Neuron (in vitro differentiated cells): Measurements from ENCODE around the gene GTF2A1L.
"Not testable (repeated sequence)": the region's sequence is repeated elsewhere in the genome, so short reads cannot be mapped to it uniquely, and the experiment has no call there.

Experiments
- H2AFZ ChIP-seq: one replicate; pipeline ENCODE4 v1.6.1; 2013; ENCODE audit warnings: low read depth, mild to moderate bottlenecking, inconsistent platforms, low read length, moderate library complexity
- H3K27me3 ChIP-seq: one replicate; pipeline ENCODE4 v1.6.1; 2013; ENCODE audit warnings: low read length; ENCODE audit not compliant: insufficient read depth
- H3K36me3 ChIP-seq: one replicate; pipeline ENCODE4 v1.6.1; 2013; ENCODE audit warnings: low read length; ENCODE audit not compliant: insufficient read depth
- H3K4me1 ChIP-seq: one replicate; pipeline ENCODE4 v1.6.1; 2013; ENCODE audit warnings: low read length; ENCODE audit not compliant: insufficient read depth
- H3K4me3 ChIP-seq: 2 replicates; pipeline ENCODE4 v1.5.1; 2013; ENCODE audit warnings: mild to moderate bottlenecking, low read length, moderate library complexity
- H3K9me3 ChIP-seq: one replicate; pipeline ENCODE4 v1.6.1; 2013; ENCODE audit warnings: low read length

The GTF2A1L gene

DNA sequence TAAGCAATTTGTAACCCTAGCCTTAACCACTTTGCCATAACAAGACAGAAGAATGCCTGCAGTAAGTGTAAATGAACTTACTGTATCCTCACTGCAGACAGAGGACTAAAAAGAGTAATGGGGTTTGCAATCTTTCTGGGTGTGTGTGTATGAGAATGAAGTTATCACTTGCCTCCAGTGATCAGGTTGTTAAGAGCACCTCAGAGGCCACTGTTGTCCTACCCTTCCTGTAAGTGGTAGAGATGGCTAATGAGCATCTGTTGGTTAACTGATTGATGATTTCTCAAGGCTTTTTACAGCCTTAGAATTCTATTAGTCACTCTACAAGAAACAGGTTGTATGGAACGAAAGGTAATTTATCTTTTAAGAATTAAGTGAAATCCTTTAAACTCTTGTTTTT is 27.6 kb upstream of the GTF2A1L start:
- no peaks in the 10 kb centered on the region for H3K27me3 ChIP-seq
- H3K4me1 ChIP-seq: peaks cover 30% of the 10 kb centered on the region
- peaks cover 3% of the 10 kb centered on the region for H3K9me3 ChIP-seq
- peaks cover 8% of the 10 kb centered on the region for H3K36me3 ChIP-seq
- H2AFZ ChIP-seq: no peak overlapping the region
- no peak overlapping the region for H3K4me3 ChIP-seq

- Histone ChIP-seq H3K4me1 (peaks cover 13% of the 10 kb centered on the region), H3K36me3 (peaks cover 18% of the 10 kb centered on the region), H3K9me3 (no peaks in the 10 kb centered on the region), H2AFZ (no peak overlapping the region), H3K4me3 (no peak overlapping the region), H3K27me3 (no peaks in the 10 kb centered on the region)
Measured at GRCh38 chr2:48592067-48592466, 25.6 kb upstream of the GTF2A1L start.

DNA sequence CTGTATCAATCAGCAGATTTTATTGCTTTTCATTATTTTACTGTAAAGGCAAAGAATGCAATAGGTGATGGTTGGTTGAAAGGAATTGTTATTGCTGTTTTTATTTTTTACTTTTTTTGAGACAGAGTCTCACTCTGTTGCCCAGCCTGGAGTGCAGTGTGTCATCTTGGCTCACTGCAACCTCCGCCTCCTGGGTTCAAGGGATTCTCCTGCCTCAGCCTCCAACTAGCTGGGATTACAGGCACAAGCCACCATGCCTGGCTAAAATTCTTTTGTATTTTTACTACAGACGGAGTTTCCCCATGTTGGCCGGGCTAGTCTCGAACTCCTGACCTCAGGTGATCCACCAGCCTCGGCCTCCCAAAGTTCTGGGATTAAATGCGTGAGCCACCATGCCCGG is 20.9 kb upstream of the GTF2A1L start:
- not testable (repeated sequence) for H3K27me3 ChIP-seq, H3K4me3 ChIP-seq, H2AFZ ChIP-seq, H3K4me1 ChIP-seq, H3K9me3 ChIP-seq
- H3K36me3 ChIP-seq: peaks cover 18% of the 10 kb centered on the region

DNA sequence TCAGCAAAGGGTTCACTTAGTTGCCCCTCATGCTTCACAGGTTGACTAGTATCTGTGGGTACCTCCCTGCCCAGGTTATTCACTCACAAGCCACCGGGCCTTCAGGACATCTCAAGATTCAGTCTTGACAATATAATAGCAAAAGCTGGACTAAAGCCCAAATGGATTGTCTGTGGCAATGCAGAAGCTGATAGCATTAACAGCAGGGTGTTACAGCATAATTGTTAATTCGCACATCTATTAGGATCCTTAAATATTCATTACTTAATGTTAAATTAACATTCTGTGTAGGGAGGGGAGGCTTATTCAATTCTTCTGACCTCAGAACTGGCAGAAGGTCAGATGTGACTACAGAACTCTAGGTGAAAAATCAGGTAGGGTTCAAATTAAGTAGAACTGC is 20.2 kb upstream of the GTF2A1L start:
- Histone ChIP-seq H2AFZ (no peak overlapping the region), H3K4me3 (no peak overlapping the region), H3K27me3 (no peaks in the 10 kb centered on the region), H3K36me3 (peaks cover 18% of the 10 kb centered on the region), H3K9me3 (no peaks in the 10 kb centered on the region), H3K4me1 (no peaks in the 10 kb centered on the region)

DNA sequence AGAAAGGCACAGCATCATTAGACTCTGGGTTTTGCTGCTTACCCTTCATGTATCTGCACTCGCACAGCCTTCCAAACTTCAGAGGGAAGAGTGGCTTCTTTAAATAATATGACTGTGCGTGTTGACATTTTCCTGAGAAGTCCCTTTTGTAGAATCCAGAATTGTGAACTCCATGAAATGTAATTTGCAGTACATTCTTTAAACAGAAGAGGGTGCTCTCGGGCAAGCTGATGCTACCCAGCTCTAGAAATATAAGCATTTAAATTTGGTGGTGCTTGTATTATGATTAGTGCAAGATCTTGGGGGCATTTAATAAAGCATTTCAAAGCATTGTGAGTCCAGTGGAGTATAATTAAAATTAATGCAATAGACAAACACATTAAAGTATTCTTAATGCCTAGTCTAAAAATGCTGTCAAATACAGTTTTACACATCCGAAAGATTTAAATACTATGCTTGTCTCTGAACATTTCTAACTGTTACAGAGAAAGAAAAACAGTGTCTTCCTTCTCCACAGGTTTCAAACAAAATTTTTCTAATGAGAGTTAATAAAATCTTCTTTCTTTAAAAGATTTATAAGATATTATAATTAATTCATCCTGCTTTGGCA is 17.3 kb upstream of the GTF2A1L start:
- Histone ChIP-seq H3K36me3 (peaks cover 7% of the 10 kb centered on the region), H3K27me3 (no peaks in the 10 kb centered on the region), H3K9me3 (no peaks in the 10 kb centered on the region), H3K4me3 (no peak overlapping the region), H2AFZ (no peak overlapping the region), H3K4me1 (no peaks in the 10 kb centered on the region)

DNA sequence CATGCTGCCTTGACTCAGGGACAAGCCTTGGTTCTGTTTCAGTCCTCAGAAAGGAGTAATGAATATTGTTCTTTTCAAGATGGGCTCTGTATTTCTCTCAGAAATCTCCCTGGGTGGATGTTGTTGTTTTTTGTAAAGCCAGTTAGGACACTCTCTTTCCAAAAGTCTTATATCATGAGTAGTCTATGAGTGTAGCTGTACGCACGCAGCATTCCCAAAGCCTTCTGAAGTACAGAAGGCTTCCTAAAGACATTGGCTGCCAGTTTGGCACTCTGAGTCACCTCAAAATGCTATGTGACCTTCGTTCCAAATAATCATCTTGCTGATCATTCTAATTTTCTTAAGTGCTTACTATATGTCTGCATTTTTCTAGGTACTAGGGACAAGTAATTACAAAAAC is 16.7 kb upstream of the GTF2A1L start:
- Histone ChIP-seq H3K4me3 (no peak overlapping the region), H3K9me3 (no peaks in the 10 kb centered on the region), H2AFZ (no peak overlapping the region), H3K27me3 (no peaks in the 10 kb centered on the region), H3K36me3 (peaks cover 4% of the 10 kb centered on the region), H3K4me1 (no peaks in the 10 kb centered on the region)

DNA sequence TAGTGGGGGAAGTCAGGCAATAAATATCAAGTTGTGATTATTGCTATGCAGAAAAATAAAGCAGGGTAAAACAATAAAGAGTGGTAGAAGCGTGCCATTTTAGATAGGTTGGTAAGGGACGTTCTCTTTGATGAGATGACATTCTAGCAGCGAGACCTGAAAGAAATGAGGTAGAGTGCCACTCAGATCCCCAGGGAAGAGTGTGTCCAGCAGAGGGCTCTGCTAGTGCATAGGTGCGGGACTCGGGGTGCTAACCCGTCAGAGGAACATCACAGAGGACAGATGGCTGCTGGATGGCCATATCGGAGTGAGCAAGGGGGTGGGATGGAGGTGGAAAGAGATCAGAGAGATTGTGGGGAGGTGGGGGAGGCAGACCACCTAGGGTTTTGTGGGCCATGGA is 16.3 kb upstream of the GTF2A1L start:
- Histone ChIP-seq H3K9me3 (no peaks in the 10 kb centered on the region), H3K4me3 (no peak overlapping the region), H3K27me3 (no peaks in the 10 kb centered on the region), H3K4me1 (no peaks in the 10 kb centered on the region), H3K36me3 (peaks cover 4% of the 10 kb centered on the region), H2AFZ (no peak overlapping the region)

- Histone ChIP-seq H3K4me1 (no peaks in the 10 kb centered on the region), H3K9me3 (no peaks in the 10 kb centered on the region), H3K4me3 (no peak overlapping the region), H2AFZ (no peak overlapping the region), H3K27me3 (no peaks in the 10 kb centered on the region), H3K36me3 (no peaks in the 10 kb centered on the region)
Measured at GRCh38 chr2:48605482-48606175, 12.0 kb upstream of the GTF2A1L start.

DNA sequence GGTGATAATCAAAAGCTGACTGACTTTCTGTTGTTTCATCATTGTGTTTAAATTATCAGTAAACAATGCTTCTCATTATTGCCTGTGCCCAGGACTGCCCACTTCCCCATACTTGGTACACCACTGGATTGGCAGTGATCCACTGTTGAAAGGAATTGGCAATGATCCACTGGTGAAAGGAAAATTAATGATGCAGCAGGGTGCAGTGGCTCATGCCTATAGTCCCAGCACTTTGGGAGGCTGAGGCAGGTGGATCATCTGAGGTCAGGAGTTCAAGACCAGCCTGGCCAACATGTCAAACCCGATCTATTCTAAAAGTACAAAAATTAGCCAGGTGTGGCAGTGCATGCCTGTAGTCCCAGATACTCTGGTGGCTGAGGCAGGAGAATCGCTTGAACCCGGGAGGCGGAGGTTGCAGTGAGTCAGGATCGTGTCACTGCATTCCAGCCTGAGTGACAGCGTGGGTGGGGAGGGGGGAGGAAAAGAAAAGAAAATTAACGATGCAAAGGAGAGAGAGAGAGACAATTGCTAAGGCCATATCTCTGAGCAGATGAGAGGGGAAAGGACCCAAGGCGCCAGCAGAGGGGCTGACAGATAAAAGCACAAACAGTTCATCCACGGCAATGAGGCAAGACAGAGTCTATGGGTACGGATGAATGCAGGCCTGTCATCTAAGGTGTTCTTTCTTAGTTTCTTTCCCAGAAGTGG is 10.2 kb upstream of the GTF2A1L start:
- H3K27me3 ChIP-seq: no peaks in the 10 kb centered on the region
- no peak overlapping the region for H3K4me3 ChIP-seq

DNA sequence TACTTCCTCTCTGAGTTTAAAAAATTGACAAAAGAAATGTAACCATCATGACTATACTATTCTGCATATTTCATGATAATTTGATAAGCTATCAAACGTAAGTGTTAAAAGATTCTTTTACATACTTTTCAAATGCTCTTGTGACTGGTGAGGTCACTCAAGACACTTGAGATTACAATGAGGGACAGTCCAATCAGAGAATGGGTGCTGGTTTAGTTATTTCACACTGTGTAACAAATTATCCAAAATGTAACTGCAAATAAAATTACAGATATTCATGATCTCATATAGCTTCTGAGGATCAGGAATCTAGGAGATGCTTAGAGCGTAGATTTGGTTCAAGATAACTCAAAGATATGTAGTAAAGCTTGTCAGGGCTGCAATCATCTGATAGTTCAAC is 4.4 kb upstream of the GTF2A1L start:
- Histone ChIP-seq H3K27me3 (no peaks in the 10 kb centered on the region), H3K9me3 (peaks cover 2% of the 10 kb centered on the region), H3K4me1 (no peaks in the 10 kb centered on the region), H3K4me3 (no peak overlapping the region), H2AFZ (no peak overlapping the region), H3K36me3 (no peaks in the 10 kb centered on the region)

More for the DNA sequence above, 10.2 kb upstream of the GTF2A1L start:
- Histone ChIP-seq H2AFZ (no peak overlapping the region), H3K9me3 (no peaks in the 10 kb centered on the region), H3K4me1 (no peaks in the 10 kb centered on the region), H3K36me3 (no peaks in the 10 kb centered on the region)

DNA sequence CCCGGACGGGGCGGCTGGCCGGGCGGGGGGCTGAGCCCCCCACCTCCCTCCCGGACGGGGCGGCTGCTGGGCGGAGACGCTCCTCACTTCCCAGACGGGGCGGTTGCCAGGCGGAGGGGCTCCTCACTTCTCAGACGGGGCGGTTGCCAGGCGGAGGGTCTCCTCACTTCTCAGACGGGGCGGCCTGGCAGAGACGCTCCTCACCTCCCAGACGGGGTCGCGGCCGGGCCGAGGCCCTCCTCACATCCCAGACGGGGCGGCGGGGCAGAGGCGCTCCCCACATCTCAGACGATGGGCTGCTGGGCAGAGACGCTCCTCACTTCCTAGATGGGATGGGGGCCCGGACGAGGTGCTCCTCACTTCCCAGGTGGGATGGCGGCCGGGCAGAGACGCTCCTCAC is 3.1 kb upstream of the GTF2A1L start:
- not testable (repeated sequence) for H3K4me3 ChIP-seq, H2AFZ ChIP-seq, H3K36me3 ChIP-seq, H3K27me3 ChIP-seq, H3K9me3 ChIP-seq, H3K4me1 ChIP-seq

- H3K4me3 ChIP-seq: no peak overlapping the region
- H2AFZ ChIP-seq: no peak overlapping the region
- no peaks in the 10 kb centered on the region for H3K4me1 ChIP-seq
- H3K36me3 ChIP-seq: no peaks in the 10 kb centered on the region
- peaks cover 2% of the 10 kb centered on the region for H3K9me3 ChIP-seq
- no peaks in the 10 kb centered on the region for H3K27me3 ChIP-seq
Measured at GRCh38 chr2:48619526-48619925, 1.9 kb downstream of the GTF2A1L start.

- Histone ChIP-seq H3K4me1 (no peaks in the 10 kb centered on the region), H3K4me3 (no peak overlapping the region), H2AFZ (no peak overlapping the region), H3K36me3 (no peaks in the 10 kb centered on the region), H3K27me3 (no peaks in the 10 kb centered on the region), H3K9me3 (no peaks in the 10 kb centered on the region)
Measured at GRCh38 chr2:48620604-48621003, 2.9 kb downstream of the GTF2A1L start.
